Stimulated activated CD4-positive, alpha-beta T cell treated with anti-CD3 and anti-CD28 coated beads, Interleukin-1b, Interleukin-23, amount 100 ng/mL, for 4 hours (primary cell): ENCODE data around the gene TLR9.
A peak's percentile ranks its signal among the peaks of the same experiment; 100 is the strongest.

Source experiments
- DNase-seq, 2 donors: peaks; one replicate each; pipeline ENCODE4 v3.0.0-alpha.2; 2020; ENCODE audit warnings: low read depth in 2 of 2

The TLR9 gene

DNA sequence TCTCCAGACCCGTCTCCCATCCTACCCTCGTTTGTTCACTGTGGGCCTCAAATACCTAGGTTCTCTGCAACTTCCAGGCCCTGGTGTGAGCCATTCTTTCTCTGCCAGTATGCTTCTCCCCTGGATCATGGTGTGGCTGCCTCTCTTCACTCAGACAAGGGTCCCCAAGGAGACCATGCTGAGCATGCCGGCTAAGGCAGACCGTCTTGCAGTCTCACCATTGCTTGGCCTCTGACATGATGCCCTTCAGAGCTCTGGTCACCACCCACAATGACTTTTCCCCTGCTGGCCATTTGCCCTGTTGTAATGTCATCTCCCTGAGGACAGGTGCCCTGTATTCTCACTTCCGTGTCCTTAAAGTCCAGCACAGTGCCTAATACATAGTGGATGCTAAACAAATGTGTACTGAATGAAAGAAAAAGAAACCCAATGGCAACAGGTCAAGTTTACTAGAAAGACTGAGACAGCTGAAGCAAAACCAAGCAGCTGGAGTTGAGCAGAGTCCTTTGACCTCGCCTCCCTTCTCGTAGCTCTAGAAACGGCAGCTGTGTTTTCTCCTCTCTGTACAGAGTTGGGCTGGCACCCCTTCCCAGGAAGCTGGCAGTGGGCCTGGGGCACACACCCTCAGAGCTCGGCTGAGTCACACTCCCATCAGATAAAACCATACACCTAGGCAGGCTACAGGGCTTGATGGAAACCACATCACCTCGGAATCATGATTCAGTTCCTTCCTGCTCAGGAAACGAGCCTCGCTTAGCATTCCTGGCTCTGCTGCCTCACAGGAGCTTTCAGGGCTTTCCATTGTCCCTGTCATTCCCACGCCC, 8.6 kb downstream of the TLR9 start:
- DNase-seq: peak in 1 of 2 donors; percentile 53

DNA sequence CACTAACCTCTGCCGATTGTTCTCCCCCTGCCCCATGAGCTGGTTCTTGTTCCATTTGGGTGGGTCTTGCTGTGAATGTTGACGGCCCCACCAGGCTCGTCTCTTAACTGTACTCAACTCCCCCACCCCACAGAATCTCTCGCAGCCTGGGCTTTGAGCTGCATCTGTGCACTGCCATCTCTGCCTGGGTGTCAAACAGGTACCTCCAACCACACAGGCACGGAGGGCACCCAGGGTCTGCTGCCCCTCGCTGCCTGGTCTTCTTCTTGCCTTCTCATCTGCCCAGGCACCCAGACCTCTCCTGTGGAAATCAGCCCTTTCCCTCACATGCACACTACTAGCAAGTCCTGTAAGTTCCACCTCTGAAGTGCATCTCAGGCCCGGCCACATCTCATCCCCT, 10.1 kb downstream of the TLR9 start:
- no peak for DNase-seq

DNA sequence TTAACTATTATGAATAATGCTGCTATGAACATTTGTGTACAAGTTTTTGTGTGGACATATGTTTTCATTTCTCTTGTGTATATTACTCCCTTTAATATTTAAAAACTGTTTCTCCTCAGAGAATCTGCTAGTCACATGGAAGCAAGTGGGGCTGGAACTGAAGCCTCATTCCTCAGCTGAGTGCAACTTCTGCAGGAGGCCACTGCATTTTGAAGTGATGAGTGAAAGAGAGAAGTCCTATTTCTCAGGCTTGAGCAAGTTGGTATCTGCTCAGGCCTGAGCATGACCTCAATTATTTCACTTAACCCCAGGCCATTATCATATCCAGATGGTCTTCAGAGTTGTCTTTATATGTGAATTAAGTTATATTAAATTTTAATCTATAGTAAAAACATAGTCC, 11.5 kb downstream of the TLR9 start:
- no peak for DNase-seq

DNA sequence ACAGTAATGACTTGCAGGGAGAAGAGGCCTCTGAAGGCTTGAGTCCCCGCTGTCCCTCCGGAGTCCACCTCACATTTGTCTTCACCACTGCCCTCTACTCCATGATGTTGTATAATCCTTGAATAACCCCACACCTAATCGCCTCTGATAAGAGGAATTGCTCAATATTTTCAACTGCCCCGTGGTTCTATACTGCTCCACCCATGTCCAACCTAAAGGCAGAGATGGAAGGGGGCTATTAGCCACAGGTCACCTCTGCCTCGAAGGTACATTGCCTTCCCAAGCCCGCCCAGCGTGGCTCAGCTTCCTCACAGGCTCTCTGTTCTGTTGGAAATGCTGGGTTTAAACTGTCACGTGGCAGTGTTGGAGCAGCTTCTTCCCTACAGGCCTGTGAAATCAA, 12.4 kb downstream of the TLR9 start:
- DNase-seq: no peak

DNA sequence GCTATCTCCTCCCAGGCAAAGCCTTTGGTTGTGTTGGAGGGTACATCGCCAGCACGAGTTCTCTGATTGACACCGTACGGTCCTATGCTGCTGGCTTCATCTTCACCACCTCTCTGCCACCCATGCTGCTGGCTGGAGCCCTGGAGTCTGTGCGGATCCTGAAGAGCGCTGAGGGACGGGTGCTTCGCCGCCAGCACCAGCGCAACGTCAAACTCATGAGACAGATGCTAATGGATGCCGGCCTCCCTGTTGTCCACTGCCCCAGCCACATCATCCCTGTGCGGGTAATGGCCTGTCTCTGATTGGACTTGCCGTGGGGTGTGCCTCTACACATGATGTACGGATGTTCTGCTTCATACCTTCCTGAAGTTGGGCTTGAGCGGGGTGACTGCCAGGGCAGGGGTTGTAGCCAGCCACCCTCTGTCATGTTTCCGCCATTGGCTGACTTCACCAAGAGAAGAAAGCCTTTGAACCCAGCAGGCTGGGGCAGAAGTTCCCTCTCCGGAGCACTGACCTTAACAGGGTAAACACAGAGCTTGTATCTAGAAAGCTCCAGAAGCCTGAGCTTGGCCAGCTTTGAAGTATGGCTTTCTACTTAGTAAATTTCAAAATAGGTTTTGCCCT, 14.1 kb downstream of the TLR9 start:
- no peak for DNase-seq

DNA sequence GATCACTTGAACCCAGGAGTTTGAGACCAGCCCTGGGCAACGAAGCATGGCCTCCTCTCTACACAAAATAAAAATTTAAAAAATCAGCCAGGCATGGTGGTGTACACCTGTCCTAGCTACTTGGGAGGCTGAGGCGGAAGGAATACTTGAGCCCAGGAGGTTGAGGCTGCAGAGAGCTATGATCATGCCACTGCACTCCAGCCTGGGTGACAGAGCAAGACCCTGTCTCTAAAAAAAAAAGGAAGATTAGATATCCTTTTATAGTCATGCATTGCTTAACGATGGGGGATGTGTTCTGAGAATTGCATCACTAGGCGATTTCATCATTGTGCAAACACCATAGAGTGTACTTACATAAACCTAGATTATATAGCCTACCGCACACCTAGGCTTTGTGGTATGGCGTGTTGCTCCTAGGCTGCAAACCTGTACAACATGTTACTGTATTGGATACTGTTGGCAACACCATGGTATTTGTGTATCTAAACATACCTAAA, 14.8 kb downstream of the TLR9 start:
- no peak for DNase-seq

DNA sequence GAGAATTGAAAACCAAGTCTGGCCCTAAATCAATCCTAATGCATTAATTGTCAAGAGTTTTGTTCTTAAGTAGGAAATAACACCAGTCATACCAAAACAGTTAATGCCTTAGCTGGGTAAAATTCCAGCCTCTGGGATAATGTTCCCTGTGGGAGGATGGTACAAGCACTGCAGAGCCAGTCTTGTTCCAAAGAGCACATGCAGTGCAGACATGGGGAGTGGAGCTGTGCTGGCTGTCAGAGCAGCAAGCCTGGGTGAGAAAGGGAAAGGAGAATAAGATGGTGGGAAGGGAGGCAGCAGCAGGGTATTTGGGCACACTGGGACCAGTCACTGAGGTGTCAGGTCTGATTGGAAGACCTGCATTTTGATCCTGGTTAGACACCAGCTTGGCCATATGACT, 15.4 kb downstream of the TLR9 start:
- no peak for DNase-seq

DNA sequence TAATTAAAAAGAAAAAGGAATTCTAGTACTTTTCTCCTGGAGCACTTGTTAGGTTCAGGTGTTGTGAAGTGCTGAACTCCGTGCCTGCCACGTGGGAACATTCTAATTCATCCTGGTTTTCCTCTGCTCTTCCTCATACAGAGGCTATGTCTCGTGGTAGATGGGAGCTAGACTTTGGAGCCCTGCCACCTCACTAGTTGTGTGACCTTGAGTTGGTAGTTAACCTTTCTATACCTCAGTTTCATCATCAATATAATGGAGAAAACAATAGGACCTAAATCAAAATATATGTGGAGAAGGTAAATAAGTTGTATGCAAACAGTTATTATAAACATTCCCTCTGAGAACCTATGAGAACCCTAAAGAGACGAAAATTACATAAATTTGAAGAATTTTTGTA, 16.9 kb downstream of the TLR9 start:
- DNase-seq: no peak

DNA sequence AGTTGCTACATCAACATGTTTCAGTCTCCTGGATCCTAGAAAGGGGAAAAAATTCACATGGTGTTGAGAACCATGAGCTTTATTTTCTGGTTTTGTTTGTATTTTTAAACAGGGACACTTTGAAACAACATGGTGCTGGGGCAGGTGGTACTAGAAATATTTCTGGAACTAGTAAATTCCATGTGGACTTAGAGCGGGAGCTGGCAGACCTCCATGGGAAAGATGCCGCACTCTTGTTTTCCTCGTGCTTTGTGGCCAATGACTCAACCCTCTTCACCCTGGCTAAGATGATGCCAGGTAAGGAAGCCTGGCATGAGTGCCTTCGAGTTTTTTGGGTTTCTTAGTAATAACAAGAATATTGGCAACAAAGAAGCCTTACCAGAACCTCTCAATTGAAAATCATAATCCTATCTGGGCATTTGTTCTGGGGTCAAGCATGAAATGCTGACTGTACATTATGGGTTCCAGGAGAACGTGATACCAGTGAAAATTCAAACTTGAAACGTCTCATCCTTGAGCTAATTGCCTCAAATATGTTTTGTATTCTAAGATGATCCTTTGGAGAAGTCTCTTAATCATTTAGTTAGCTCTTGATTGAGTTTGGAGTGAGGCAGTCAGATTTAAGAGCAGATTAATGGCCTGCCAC, 19.6 kb downstream of the TLR9 start:
- DNase-seq: no peak

DNA sequence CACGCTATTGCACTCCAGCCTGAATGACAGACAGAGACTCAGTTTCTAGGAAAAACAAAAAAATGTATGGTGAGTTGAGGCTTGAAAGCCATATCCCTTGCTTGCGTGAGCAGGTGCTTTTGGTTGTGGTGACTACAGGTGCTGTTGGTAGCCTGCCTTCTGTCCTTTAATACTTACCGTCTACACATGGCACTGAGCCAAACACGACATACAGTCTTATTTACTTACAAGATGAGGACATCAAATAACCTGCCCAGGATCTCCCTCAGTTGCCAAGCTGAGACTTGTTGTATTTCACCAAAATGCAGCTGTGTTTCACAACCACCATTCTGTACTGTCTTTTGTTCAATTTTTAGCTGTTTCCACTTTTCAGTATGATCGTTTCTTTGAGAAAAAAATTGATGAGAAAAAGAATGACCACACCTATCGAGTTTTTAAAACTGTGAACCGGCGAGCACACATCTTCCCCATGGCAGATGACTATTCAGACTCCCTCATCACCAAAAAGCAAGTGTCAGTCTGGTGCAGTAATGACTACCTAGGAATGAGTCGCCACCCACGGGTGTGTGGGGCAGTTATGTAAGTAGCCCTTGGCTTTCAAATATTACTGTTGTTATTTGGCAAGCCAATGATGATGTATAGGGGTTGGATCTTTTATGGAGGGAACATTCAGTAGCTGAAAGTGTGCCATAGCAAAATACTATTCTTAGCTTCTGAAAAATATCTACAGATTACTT, 20.9 kb downstream of the TLR9 start:
- no peak for DNase-seq

DNA sequence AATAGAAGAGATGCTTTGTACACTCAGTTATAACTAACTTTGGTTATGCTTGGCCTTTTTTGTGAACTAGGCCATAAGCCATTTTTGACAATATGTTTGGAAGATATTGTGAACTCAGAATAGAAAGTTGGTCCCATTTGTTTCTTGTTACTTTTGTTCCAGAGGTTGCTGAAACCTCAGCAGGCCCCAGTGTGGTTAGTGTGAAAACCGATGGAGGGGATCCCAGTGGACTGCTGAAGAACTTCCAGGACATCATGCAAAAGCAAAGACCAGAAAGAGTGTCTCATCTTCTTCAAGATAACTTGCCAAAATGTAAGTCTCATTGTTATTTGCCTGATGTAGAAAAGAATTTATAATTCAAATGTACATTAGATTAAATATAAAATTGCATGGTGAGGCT, 21.7 kb downstream of the TLR9 start:
- DNase-seq: no peak

DNA sequence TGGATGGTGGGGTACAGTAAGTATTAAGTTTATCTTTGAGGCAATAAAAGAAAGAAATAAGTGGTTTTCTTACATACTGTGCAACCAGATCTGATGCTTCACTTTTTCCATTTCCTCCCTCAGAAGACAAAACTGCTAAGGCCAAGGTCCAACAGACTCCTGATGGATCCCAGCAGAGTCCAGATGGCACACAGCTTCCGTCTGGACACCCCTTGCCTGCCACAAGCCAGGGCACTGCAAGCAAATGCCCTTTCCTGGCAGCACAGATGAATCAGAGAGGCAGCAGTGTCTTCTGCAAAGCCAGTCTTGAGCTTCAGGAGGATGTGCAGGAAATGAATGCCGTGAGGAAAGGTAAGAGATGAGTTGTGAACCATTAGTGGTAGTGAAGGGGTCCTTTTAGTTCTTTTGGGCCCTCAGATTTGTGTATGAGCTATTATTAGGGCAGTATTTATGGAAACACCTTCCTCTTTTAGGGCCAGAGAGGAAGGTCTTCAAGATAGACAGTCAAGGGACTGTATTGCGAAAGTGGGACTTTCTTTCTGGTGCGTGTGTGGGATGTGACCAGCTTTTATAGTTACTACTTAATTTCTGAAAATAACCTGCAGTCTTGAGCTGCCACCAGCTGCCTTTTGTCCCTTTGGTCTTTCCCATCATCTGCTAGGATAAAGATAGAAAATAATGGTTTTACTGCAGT, 22.9 kb downstream of the TLR9 start:
- DNase-seq: no peak

DNA sequence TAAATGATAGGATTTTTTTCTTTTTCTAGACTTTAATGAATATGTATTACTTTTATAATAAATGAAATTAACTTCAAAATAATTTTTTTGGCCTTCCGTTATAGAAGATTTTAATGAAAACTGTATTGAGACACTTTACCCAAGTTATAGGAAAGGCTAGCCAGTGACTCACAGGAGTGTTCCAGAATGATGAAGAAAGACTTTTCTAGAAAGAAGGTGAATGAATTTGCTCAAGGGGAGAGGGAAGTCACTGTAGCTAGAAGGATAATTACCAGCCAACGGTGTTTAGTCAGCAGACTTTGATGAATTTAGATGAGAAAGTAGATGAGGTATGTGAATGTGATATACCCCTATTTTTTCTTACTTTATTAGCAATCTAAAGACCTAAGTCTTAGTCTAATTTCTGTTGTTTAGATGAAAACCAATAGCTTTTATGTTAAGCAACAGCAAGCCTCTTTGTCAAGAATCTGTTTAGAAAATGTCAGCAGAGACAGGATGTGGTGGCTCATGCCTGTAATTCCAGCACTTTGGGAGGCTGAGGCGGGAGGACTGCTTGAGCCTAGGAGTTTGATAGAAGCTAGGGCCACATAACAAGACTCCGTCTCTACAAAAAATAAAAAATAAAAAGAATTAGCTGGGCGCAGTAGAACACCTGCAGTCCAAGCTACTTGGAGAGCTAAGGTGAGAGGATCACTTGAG, 24.3 kb downstream of the TLR9 start:
- DNase-seq: no peak

DNA sequence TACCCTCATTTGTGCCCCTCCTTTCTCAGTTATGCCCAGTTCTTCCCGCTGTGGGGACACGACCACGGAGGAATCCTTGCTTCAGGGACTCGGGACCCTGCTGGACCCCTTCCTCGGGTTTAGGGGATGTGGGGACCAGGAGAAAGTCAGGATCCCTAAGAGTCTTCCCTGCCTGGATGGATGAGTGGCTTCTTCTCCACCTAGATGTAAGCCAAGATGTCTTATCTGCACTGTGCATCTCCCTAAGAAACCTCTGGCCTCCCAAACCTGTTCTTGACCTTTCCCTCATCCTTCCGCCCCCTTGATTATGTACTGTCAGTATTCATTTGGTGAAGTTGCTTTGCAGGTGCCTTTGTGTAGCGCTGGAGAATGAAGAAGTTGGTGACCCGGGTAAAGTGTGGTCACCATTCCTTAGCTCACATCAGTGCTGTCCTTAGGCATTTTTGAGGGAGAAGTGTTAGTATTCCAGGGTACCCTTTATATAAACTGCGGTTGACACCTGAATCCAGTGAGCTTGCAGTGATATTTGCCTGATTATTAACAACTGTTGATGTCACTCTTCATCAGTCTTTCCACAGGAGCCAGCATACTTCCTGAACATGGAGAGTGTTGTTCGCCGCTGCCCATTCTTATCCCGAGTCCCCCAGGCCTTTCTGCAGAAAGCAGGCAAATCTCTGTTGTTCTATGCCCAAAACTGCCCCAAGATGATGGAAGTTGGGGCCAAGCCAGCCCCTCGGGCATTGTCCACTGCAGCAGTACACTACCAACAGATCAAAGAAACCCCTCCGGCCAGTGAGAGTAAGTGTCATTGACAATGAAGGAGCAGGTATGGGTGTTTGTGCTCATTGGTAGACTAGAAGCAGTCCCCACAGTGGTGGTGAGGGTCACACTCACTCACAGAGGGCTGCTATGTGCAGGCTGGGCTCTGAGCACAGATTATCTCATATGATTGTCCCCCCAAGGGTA, 26.5 kb downstream of the TLR9 start:
- no peak for DNase-seq

DNA sequence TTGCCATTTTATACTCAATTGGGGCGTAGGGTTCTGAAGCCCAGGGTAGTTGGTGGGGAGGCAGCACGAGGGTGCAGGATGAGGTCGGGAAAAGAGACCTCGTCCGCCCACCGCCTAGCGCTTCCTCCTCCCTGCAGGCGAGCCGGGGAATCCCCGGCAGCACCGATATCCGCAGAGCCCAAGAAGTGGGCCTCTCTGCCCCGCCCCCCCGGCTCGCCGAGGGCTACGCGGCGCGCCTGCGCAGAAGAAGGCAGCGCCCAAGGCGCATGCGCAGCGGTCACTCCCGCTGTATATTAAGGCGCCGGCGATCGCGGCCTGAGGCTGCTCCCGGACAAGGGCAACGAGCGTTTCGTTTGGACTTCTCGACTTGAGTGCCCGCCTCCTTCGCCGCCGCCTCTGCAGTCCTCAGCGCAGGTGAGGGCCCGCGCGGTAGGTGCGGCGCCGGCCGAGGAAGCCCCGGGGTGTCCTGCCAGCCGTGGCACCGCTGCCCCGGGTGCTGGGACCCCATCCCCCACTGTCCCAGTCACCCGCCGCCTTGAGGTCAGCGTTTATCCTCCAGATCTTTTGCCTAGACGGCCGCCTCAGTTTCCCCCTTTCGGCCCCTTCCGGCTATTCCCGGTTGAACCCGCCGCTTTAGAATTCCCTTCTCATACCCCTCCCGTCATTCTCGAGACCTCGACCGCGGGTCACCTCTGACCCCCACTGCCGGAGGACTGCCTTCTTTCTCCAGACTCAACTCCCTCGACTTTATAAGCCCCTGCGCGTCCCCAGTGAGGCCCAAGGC, 27.4 kb downstream of the TLR9 start, which contains the start of gene ALAS1:
TSS of gene ALAS1 (plus strand) at position 319 of the 784 bp plus-strand sequence. CDS start 1,082 bp downstream, outside the sequence.
- peak; percentile 94 to 96 for DNase-seq

DNA sequence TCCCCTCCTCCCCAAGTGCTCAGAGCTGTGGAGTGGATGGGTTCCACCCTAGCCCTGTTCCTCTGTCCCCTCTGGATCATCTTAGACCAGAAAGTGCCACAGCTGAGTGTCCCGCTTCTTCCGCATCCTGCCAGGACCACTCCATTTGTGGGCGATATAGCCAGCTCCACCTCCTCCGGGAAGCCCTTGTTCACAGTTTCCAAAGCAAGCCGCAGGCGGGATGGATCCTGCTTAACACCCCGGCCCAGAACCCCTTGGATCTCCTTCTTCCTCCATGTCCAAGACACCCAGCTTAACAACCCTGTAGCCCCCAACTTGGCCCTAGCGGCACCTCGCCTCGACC, 28.0 kb downstream of the TLR9 start:
- no peak for DNase-seq

DNA sequence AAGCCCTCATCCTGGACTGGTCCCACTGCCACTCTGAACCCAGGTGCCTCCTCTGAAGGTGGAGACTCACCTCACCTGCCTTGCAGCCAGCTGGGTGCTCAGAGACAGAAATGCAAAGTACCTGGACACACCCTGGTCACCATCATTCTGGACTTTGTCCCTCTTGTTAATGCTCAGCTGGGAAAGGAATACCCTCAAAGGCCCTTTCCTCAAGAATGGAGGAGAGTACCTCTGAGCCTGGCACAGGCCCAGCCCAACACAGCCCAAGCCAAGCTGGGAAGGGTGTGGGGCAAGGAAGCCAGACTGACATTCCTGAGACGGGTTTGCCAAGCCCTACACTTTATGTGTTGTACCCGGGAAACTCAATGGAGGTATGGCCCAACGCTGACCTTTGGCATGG, 28.5 kb downstream of the TLR9 start:
- no peak for DNase-seq

DNA sequence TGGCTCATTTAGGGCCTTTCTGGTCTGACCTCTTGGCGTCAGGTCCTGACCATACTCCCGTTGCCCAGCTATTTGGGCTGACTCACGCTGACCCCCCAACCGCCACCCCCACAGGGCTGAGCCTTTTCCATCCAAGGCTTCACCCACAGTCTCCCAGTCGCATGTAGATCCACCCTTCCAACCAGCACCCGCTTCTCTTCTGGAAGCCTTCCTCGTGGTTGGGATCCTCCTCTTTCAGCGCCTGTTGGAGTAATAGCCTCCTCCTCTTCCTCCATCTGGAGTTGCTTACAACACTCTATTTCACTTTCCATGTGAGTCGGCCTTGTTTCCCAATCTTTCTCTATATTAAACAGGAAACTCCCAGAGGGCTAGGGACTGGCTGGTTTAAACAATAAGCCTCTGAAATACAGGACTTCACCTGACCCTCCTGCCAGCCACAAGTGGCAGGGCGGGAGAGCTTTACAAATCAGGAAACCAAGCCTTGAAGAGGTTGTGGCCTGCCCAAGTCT, 29.6 kb downstream of the TLR9 start:
- DNase-seq: no peak

DNA sequence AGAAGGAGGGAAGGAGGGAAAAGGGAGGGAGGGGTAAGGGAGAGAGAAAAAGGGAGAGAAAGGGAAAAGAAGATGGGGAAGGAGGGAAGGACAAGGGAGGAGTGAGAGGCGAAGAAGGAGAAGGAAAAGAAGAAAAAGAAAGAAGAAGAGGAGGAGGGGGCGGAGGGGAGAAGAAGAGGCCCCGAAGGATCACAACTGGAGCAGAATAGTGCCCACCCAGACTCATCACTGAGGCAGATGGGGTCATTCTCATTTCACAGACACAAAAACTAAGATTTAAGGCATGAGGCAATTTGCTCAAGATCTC, 30.2 kb downstream of the TLR9 start:
- no peak for DNase-seq
